ENCODE measurements around the gene OXCT1. TPM values are rescaled to one million over a fixed set of nuclear protein-coding genes. Genes with fewer than 3 reads are reported as not detected.

The OXCT1 gene
- total and polyA plus RNA-seq, 2 of the 4 experiments (the other 2 are of a cell fraction): 14.2 to 16.3 TPM

- WGBS, 2 experiments (ENCODE audit: extremely low coverage in 2 of 2, insufficient read length in 1 of 2): no CpG with 5 or more reads among the region's 1 CpG
- no peak overlapping the region for H4K5ac ChIP-seq (ENCODE audit: low read depth, low read length)
- H3K27ac ChIP-seq (ENCODE audit: insufficient read depth, low read length): no peak overlapping the region
- no peak overlapping the region for H4K91ac ChIP-seq (ENCODE audit: insufficient read depth, low read depth, low read length)
- no peaks in the 10 kb centered on the region for H3K9me1 ChIP-seq (ENCODE audit: insufficient read depth, low read length)
- POLR2A ChIA-PET (ENCODE audit: unreplicated experiment): no interaction called here
- H3K4ac ChIP-seq (ENCODE audit: low read depth, low read length): no peak overlapping the region
- no peak overlapping the region for H3K56ac ChIP-seq (ENCODE audit: extremely low read depth, insufficient read depth, low read length)
- DNase-seq (no peak), ATAC-seq (ENCODE audit: low read depth) (no peak)
- H3K9ac ChIP-seq (ENCODE audit: low read depth, low read length): no peak overlapping the region
- H2AFZ ChIP-seq (replicated peaks; ENCODE audit: low read length, poor library complexity): no peak overlapping the region
- intact Hi-C loops (cut with micrococcal nuclease): loop anchor here (5.0 kb wide), 1 partner anchor 434 kb away; no protein-coding TSS in a partner anchor
- no peak overlapping the region for H3K14ac ChIP-seq (replicated peaks; ENCODE audit: low read depth, low read length)
- no peak overlapping the region for H3K23ac ChIP-seq (ENCODE audit: low read depth, low read length)
- no peak for TF ChIP-seq CHD1 (IDR thresholded peaks at IDR 0.05; ENCODE audit: low read depth, low read length)
- no peak for TF ChIP-seq RCOR1 (IDR thresholded peaks at IDR 0.05; ENCODE audit: insufficient replicate concordance, low read length)
- no peak for TF ChIP-seq CEBPB (IDR thresholded peaks at IDR 0.05; ENCODE audit: low read depth, low read length)
- TF ChIP-seq POLR2A (IDR thresholded peaks at IDR 0.05; ENCODE audit: low read depth, low read length): no peak
- no peak for TF ChIP-seq NFE2L2 (IDR thresholded peaks at IDR 0.05; ENCODE audit: low read depth, low read length)
- no peak for TF ChIP-seq MAFK (IDR thresholded peaks at IDR 0.05; ENCODE audit: low read depth, low read length)
- no peak for TF ChIP-seq CTCF (conservative IDR thresholded peaks at IDR 0.05; ENCODE audit: low read depth, low read length)
- TF ChIP-seq USF2 (IDR thresholded peaks at IDR 0.05; ENCODE audit: low read depth, low read length): no peak
- no peak for TF ChIP-seq SMC3 (IDR thresholded peaks at IDR 0.05; ENCODE audit: low read depth, low read length)
- TF ChIP-seq RAD21 (IDR thresholded peaks at IDR 0.05; ENCODE audit: low read length): no peak
- no peak for TF ChIP-seq MAZ (IDR thresholded peaks at IDR 0.05; ENCODE audit: borderline replicate concordance, low read depth, low read length)
- TF ChIP-seq RFX5 (IDR thresholded peaks at IDR 0.05; ENCODE audit: low read depth, low read length): no peak
- TF ChIP-seq MXI1 (IDR thresholded peaks at IDR 0.05; ENCODE audit: borderline replicate concordance, low read depth, low read length): no peak
- no peak for TF ChIP-seq ELK1 (IDR thresholded peaks at IDR 0.05; ENCODE audit: borderline replicate concordance, low read depth, low read length)
- TF ChIP-seq BHLHE40 (IDR thresholded peaks at IDR 0.05; ENCODE audit: low read depth, low read length): no peak
- TF ChIP-seq FOS (IDR thresholded peaks at IDR 0.05; ENCODE audit: low read depth, low read length): no peak
- CTCF ChIA-PET: no interaction called here
- H3K79me1 ChIP-seq (ENCODE audit: low read depth in 1 of 2, low read length in 2 of 2): peaks cover 0 to under 1% of the 10 kb centered on the region in 2 experiments; a peak in 1 of 4 replicates
- H3K18ac ChIP-seq (ENCODE audit: low read depth, low read length): no peak overlapping the region
- no peaks in the 10 kb centered on the region for H3K4me1 ChIP-seq (ENCODE audit: control insufficient read depth, insufficient read depth, low read length)
- BruUV-seq (replicated peaks): no TSS peak
- H3K36me3 ChIP-seq (ENCODE audit: control insufficient read depth, insufficient read depth, low read length): peaks cover 13% of the 10 kb centered on the region
- no peak overlapping the region for H2BK20ac ChIP-seq (ENCODE audit: low read depth, low read length)
- H4K8ac ChIP-seq (ENCODE audit: low read depth in 2 of 2, low read length in 2 of 2): no peak overlapping the region
- dilution Hi-C loops (cut with HindIII; ENCODE audit: low sequenced_read_pairs, unreplicated experiment): no loop called here
- H4K20me1 ChIP-seq (ENCODE audit: insufficient read depth, low read length): no peaks in the 10 kb centered on the region
- no peaks in the 10 kb centered on the region for H3K9me3 ChIP-seq (ENCODE audit: control insufficient read depth, insufficient read depth, low read length)
- H2BK5ac ChIP-seq (ENCODE audit: low read depth, low read length, poor library complexity, severe bottlenecking): no peak overlapping the region
- H3K4me3 ChIP-seq (ENCODE audit: insufficient read depth, low read depth, low read length): no peak overlapping the region
- no peak overlapping the region for H2BK120ac ChIP-seq (ENCODE audit: low read depth, low read length)
- H3K4me2 ChIP-seq (ENCODE audit: low read depth, low read length): no peak overlapping the region
- peak overlapping the region; percentile 57 for H2AK9ac ChIP-seq (replicated peaks; ENCODE audit: low read depth, low read length, poor library complexity)
- in situ Hi-C loops (cut with MboI; ENCODE audit: low sequenced_read_pairs): loop anchor here (10.0 to 25.0 kb wide), 3 partner anchors 194 to 911 kb away; partner anchors contain the start of gene CCDC152
- H2AK5ac ChIP-seq (ENCODE audit: low read depth, low read length): no peak overlapping the region
- no peaks in the 10 kb centered on the region for H3K27me3 ChIP-seq (ENCODE audit: control insufficient read depth, insufficient read depth, low read length)
- no peak overlapping the region for H2BK15ac ChIP-seq (ENCODE audit: low read depth, low read length)
These were observed 19.1 kb downstream of the OXCT1 start for GRCh38 chr5:41851116-41851515.
